ENCODE results near the gene ITPA. TPM values are rescaled to one million over a fixed set of nuclear protein-coding genes. Genes with fewer than 3 reads are reported as not detected.

ITPA gene
- total and polyA plus RNA-seq, 2 of the 13 experiments (the other 11 are each of a cell fraction or from before 2014, with no cell fraction given), result 60.1 to 103 TPM

- TF ChIP-seq AKNA (CRISPR knock-in tag; IDR thresholded peaks at IDR 0.05; ENCODE audit: borderline replicate concordance) (no peak), BORCS8-MEF2B (CRISPR knock-in tag; IDR thresholded peaks at IDR 0.05) (peak; percentile 66; the same call in 1 of the 2 replicates), HDAC2 (CRISPR knock-in tag; IDR thresholded peaks at IDR 0.05) (peak; percentile 68), ZNF619 (CRISPR knock-in tag; IDR thresholded peaks at IDR 0.05) (peak; percentile 27; the same call in 1 of the 2 replicates), PCBP1 (IDR thresholded peaks at IDR 0.05; ENCODE audit: borderline replicate concordance, low read depth, low read length) (0 out of 2 replicates have a peak, but pooled peaks have one; percentile 54), ZZZ3 (CRISPR knock-in tag; IDR thresholded peaks at IDR 0.05; ENCODE audit: borderline replicate concordance) (peak; percentile 91; the same call in 1 of the 2 replicates), MED1 (CRISPR knock-in tag; IDR thresholded peaks at IDR 0.05) (peak; percentile 74), HNRNPL (IDR thresholded peaks at IDR 0.05; ENCODE audit: low read depth, low read length) (0 out of 2 replicates have a peak, but pooled peaks have one; percentile 67), SAP130 (CRISPR knock-in tag; IDR thresholded peaks at IDR 0.05; ENCODE audit: low read depth) (peak; percentile 92), KDM6A (CRISPR knock-in tag; IDR thresholded peaks at IDR 0.05; ENCODE audit: low read depth) (no peak), ZNF878 (CRISPR knock-in tag; IDR thresholded peaks at IDR 0.05) (peak; percentile 33; the same call in 1 of the 2 replicates), ZNF672 (CRISPR knock-in tag; IDR thresholded peaks at IDR 0.05) (no peak), KLF6 (CRISPR knock-in tag; IDR thresholded peaks at IDR 0.05) (peak; percentile 99), ELK4 (CRISPR knock-in tag; IDR thresholded peaks at IDR 0.05; ENCODE audit: borderline replicate concordance) (0 out of 2 replicates have a peak, but pooled peaks have one; percentile 15), PREB (CRISPR knock-in tag; IDR thresholded peaks at IDR 0.05) (no peak)
These were observed 5.0 kb upstream of the ITPA start, which contains the start of gene DDRGK1 (continued) for GRCh38 chr20:3204124-3204794.

Data from HepG2 (cell line).